Measurements from ENCODE around the gene DBF4B.

- no peak for TF ChIP-seq CTCF (CRISPR knock-in tag; IDR thresholded peaks at IDR 0.05)
- TF ChIP-seq SP1 (IDR thresholded peaks at IDR 0.05) = no peak
- TF ChIP-seq SP1 (CRISPR knock-in tag; IDR thresholded peaks at IDR 0.05) = no peak
- TF ChIP-seq SMAD3 (CRISPR knock-in tag; IDR thresholded peaks at IDR 0.05) = no peak
- no peak for TF ChIP-seq POLR2A (IDR thresholded peaks at IDR 0.05; ENCODE audit: insufficient read depth in 1 of 2, low read depth in 2 of 2, low read length in 2 of 2)
- no peak for TF ChIP-seq SPEN (CRISPR knock-in tag; IDR thresholded peaks at IDR 0.05; ENCODE audit: low read depth)
- no peak for TF ChIP-seq AHR (CRISPR knock-in tag; IDR thresholded peaks at IDR 0.05)
- no peak for TF ChIP-seq TRIM24 (CRISPR knock-in tag; IDR thresholded peaks at IDR 0.05)
- TF ChIP-seq SP4 (CRISPR knock-in tag; IDR thresholded peaks at IDR 0.05) = no peak
- no peak for TF ChIP-seq RFX5 (IDR thresholded peaks at IDR 0.05; ENCODE audit: low read depth, low read length)
- no peak for TF ChIP-seq MXD4 (CRISPR knock-in tag; IDR thresholded peaks at IDR 0.05)
- no peak for TF ChIP-seq NCOA1 (CRISPR knock-in tag; IDR thresholded peaks at IDR 0.05)
- TF ChIP-seq SOX6 (IDR thresholded peaks at IDR 0.05) = no peak
- no peak for TF ChIP-seq SOX6 (CRISPR knock-in tag; IDR thresholded peaks at IDR 0.05)
- no peak for TF ChIP-seq HMG20A (CRISPR knock-in tag; IDR thresholded peaks at IDR 0.05; ENCODE audit: borderline replicate concordance)
- no peak for TF ChIP-seq ZBTB14 (CRISPR knock-in tag; IDR thresholded peaks at IDR 0.05)
Measured at GRCh38 chr17:44786551-44787081, 78.2 kb downstream of the DBF4B start.

All from HepG2 (cell line).